C4-2B (cell line): ENCODE data around the gene FRAS1.

ENCODE experiments used
- H3K27ac ChIP-seq: fragments of 450-650 bp; 2 replicates; pipeline ENCODE4 v1.5.1; 2017
- ZFX ChIP-seq: fragments of 450-650 bp; IDR thresholded peaks from 2 replicates; pipeline ENCODE4 v1.6.1; 2017
- TF ChIP-seq, protein P1 (sequence below): fragments of 450-650 bp; conservative IDR thresholded peaks from 2 replicates; pipeline ENCODE4 v1.5.1; 2017; ENCODE audit warnings: mild to moderate bottlenecking

Gene FRAS1

DNA sequence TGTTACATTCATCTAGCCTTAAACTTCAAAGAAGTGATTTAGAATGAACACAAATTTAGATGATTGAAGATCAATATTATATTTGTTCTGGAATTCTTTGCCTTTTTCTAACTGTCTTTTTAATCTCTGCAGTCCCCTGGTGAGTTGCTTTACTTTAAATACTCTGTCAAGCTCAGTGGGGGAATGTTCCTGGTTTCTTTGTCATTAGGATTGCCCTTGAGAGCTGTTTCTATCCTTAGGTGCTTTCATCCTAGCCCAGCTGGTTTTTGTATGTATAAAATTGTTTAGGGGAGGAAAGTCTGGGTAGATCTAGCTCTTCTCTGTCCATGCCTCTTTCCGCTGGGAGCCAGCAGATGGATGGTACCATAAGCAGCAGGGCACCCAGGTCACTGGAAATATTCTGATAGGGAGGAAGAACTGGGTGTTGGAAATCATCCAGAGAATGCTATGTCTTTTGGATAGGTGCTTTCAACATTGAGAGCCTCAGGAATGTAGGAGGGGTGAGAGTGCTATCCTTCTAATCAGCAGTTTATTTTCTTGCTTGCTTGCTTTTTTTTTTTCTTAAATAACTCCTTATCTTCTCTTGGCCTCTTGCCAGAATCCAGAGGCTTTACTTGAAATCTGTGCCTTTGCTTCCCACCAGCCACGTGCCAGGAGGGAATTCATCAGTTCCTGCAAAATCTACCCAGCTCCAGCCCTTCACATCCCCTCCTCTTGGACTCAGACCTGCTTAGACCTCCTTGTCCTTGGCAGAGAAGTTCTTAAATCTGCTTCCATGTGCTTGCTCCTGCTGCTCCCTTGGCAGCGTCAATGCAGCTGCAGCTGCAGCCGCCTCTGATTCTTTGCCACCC, 279.2 kb downstream of the FRAS1 start:
- no peak overlapping the region for H3K27ac ChIP-seq

DNA sequence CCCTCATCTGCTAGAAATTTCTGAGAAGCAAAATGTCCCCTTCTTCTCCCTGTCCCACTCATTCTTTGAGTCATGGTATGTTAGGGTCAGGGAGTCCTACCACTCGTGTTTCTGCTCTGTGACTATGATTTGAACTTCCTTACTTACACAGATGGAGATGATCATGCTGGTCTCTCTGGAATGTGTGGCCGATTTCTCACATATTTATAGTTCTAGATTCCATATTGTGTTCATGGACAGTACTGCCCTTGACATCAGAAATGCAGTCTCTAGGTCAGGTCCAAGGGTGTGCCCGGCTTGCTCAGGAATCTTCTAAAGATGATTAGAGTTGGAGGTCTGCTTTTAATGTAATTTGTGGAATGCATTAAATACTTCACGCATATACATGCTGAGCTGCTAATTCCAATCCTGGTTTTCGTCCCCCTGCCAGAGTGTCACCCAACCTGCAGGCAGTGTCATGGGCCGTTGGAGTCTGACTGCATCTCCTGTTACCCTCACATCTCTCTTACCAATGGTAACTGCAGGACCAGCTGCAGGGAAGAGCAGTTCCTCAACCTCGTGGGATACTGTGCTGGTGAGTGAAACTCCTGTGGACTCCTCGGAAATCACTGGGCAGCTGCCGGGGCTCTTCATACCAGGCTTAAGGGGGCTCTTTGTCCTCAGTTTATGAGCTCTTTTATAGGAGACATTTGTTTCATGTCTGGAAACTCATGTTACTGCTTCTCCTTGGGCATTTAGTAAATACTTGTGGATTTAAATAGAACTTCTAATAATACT, 280.3 kb downstream of the FRAS1 start:
- TF ChIP-seq, protein P1, sequence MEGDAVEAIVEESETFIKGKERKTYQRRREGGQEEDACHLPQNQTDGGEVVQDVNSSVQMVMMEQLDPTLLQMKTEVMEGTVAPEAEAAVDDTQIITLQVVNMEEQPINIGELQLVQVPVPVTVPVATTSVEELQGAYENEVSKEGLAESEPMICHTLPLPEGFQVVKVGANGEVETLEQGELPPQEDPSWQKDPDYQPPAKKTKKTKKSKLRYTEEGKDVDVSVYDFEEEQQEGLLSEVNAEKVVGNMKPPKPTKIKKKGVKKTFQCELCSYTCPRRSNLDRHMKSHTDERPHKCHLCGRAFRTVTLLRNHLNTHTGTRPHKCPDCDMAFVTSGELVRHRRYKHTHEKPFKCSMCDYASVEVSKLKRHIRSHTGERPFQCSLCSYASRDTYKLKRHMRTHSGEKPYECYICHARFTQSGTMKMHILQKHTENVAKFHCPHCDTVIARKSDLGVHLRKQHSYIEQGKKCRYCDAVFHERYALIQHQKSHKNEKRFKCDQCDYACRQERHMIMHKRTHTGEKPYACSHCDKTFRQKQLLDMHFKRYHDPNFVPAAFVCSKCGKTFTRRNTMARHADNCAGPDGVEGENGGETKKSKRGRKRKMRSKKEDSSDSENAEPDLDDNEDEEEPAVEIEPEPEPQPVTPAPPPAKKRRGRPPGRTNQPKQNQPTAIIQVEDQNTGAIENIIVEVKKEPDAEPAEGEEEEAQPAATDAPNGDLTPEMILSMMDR, result no peak
- TF ChIP-seq ZFX, result no peak
- H3K27ac ChIP-seq, result no peak overlapping the region

More for the DNA sequence above, 279.2 kb downstream of the FRAS1 start:
- TF ChIP-seq, protein P1, result no peak
- no peak for TF ChIP-seq ZFX

DNA sequence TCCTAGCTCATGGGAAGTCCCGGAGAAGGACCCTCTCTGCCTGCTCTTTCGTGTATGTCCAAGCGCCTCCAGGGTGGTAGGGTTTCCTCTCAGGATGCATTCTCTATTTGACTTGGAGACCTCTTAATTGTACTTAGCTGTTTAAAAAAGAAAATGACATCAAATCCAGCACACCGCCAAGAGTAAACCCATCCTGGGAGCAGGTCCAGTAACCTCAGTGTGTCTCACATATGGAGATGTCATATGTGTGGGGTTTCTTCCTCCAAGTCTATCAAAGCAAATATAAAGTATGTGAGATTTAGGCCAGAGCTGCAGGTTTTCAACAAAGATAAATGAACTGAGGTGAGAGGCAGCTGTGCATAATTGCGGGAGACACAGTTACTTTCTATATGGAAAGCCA, 285.0 kb downstream of the FRAS1 start:
- TF ChIP-seq, protein P1, result no peak
- no peak overlapping the region for H3K27ac ChIP-seq

GRCh38 chr4:78343682-78344081, 286.6 kb downstream of the FRAS1 start:
- H3K27ac ChIP-seq, result no peak overlapping the region
- TF ChIP-seq, protein P1, result no peak
- TF ChIP-seq ZFX, result no peak

- no peak overlapping the region for H3K27ac ChIP-seq
- TF ChIP-seq ZFX, result no peak
- TF ChIP-seq, protein P1, result no peak
These were observed 288.1 kb downstream of the FRAS1 start for GRCh38 chr4:78345237-78345636.

- no peak for TF ChIP-seq ZFX
- TF ChIP-seq, protein P1, result no peak
- no peak overlapping the region for H3K27ac ChIP-seq
These were observed 289.1 kb downstream of the FRAS1 start for GRCh38 chr4:78346222-78346621.

- H3K27ac ChIP-seq, result no peak overlapping the region
- TF ChIP-seq ZFX, result no peak
- TF ChIP-seq, protein P1, result no peak
These were observed 290.4 kb downstream of the FRAS1 start for GRCh38 chr4:78347527-78347926.
